Stimulated activated CD4-positive, alpha-beta T cell treated with anti-CD3 and anti-CD28 coated beads, Interleukin-15, amount 100 ng/mL, for 48 hours (primary cell): Measurements from ENCODE around the gene OPRM1.
"Not testable (repeated sequence)": the region's sequence is repeated elsewhere in the genome, so short reads cannot be mapped to it uniquely, and the experiment has no call there.

ENCODE experiments used
- DNase-seq, 2 donors: peaks; one replicate each; pipeline ENCODE4 v3.0.0-alpha.2; 2020; ENCODE audit warnings: low read depth in 2 of 2

OPRM1 gene

DNA sequence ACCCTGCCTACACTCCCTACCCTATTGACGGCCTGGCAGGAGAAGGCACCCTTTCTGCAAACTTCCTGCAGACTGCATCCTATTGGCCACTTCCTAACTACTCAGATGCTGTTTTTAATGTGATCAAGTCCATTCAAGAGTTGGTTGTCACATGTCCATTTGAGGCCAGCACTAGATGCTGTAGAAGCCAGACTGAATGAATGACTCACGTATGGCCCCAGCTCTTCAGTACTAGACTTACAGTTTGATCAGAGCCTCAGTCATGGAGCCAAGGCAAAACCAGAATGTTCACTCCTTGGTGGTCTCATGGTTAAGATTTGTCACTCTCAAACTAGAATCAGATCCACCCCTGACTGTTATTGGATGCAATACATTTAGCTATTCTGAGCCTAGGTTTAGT is 101.7 kb downstream of the OPRM1 start:
- DNase-seq: no peak

DNA sequence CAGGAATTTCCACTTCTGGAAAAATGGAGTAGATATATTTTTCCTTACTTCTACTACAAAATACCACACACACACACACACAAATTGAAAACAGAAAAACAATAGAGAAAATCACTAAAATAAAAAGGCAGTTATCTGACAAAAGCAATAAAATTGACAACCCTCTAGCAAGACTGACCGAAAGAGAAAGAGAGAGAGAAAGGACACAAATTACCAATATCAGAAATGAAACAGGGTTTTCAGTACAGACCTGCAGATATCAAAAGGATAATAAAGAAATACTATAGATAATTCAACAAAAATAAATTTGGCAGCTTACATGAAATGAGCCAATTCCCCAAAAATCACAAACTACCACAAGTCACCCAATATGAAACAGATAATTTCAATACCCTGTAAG is 104.7 kb downstream of the OPRM1 start:
- no peak for DNase-seq

DNA sequence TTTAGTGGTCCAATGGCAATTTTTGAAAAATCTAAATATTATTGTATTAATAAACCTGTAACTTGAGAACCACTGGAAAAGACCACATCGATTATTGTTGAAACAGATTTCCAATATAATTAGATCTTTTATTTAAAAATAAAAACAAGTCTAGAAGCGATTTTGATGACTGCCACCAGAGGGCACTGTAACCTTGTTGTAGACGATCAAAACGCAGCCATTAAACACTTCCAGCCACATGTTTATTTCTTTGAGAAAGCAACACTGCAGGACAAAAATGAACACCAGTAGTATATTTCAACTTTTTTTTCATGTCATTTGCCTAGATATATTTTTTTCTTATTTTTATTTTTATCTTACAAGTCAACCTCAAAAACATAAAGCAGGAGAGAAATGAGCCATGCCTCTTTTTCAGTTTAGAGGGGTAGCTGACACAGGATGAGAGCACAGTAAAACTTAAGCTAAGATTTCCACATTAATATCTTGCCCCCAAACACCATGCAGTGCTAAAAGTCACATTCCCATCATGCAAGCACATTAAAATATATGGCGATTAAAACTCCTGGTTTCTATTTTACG is 115.4 kb downstream of the OPRM1 start:
- DNase-seq: peak; percentile 41 to 47

DNA sequence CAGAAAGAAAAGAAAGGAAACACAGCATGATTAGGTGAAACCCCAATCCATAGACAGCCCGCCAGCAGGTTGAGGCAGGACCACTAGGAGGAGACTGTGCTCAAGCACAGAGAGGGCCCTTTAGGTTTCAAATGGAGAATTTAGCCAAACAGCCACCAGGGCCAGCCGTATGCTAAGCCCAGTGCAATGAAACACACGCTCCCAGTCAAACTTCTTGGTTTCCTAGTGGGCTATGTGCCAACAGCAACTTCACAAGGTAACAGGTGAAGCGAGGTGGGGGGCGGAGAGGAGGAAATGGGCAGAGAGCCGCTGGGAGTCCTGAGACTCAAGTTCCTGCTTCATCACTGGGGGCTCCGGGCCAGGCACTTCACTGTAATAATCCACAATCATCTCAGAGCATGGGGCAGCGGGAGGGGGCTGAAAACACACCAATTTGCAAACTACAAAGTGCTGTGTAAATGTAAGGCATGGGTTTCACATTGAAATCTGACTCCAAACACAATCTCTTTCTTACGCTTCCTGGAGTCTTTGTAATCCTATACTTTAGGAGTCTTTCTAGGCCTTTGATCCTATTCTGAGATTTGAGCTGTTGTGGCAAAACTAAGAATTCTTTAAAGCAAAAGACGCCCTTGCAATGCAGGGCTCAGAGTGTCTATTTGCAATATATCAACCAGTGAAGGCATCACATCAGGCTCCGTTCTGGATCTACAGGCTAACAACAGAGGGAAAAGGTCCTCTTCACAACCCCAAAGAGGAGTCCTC is 117.3 kb downstream of the OPRM1 start:
- DNase-seq: peak; percentile 48 to 57

DNA sequence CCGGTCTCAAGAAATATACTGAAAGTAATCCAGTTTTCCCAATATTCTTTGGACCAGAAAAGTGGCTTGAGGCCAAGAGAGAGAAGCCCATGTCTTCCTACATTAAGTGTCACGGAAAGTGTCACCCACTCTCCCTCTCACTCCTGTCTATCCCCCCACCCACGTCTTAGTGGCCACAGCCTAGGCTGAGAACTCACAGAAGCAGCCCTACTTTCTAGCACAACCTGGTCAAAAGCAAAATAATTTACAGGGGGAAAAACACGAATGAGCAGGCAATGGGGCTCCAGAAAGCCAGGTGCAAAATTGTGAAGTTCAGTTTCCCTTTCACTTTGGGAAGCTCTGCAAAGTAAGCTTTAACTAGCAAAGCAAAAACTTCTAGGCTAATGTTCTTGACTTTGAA is 118.0 kb downstream of the OPRM1 start:
- DNase-seq: no peak

DNA sequence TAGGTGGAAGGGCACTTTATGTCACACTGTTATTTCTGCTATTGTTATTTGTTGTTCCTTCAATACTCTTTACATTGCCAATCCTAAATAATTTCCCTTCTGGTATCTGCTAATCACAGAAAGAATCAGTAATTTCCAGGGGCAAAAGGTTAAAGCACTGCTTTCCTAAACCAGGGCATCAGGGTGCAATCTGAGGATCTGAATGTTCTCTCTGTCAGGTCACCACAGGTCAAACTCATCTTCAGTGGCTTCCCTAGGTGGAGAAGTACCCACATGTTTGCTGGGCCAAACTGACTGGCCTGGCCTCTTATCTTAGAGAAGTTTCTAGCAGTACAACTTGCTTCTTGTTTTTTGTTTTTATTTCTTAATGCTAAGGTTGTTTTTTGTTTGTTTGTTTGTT is 118.7 kb downstream of the OPRM1 start:
- DNase-seq: no peak

DNA sequence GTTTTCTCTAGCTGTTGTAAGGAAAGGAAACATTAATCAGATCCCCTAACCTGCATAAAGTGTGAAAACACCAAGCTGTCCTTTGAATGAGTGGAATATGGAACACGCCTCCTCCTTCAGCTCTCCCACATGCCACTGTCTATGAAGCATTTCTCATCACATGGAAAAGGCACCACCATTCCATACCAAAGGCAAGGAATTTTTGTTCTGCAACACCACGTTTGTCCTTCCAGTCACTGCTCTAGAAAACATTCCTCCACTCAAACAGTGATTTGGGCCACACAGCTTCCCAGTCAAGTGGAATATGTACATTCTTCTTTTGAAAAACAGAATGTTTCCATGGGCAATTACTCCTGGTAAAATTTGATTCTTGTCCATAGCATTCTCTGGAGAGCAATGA is 120.1 kb downstream of the OPRM1 start:
- DNase-seq: no peak

DNA sequence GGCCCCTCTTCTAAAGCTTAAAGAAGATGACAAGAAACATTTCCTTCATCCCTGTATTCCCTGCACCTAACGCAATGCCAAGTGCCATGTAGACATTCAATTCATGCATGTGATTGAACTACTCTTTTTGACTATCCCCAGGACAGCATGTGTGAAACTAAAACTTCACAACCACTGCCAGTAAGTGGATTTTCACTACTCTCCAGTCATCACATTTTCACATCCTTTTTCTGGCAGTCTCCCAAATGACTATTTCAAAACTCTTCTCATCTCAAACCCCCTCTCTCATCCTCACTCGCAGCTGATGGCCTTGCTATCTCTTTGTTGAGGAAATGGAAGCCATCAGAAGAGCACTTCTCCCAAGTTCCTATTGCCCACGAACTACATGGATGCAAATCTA is 122.6 kb downstream of the OPRM1 start:
- no peak for DNase-seq

DNA sequence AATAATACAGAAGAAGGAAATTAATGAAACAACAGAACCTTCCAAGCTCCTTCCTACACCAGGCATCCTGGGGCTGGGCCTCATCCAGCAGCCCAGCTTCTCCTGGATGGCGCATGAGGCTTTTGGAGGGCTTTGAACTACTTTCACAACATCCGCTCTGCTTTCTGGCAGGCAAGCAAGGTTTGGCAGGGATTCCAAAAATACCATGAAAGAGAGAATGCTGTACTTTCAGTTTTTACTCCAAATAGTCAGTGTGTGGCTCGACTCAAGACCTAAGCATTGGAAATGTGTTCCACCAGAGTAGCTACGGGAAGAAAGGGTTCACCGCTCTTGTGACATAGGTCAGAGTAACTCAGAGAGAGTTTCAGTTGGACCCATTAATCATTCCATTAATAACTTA is 125.4 kb downstream of the OPRM1 start:
- DNase-seq: no peak

DNA sequence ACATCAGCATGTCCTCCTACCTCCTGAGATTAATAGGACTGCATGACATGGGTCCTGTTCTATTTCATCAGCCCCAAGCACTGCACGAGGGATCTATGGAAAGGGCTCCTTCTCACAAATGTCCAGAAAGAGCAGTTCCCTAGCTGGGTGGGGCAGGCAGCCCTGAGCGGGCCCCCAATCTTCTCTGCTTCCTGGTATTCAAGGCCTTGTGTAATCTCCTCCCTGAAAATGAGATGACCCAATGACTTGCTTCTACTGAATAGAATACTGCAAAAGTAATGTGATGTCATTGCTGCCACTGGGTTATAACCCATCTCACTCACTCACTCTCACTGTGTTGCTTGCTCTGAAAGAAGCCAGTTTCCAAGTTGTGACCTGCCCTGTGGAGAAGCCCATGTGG is 126.4 kb downstream of the OPRM1 start:
- DNase-seq: no peak

DNA sequence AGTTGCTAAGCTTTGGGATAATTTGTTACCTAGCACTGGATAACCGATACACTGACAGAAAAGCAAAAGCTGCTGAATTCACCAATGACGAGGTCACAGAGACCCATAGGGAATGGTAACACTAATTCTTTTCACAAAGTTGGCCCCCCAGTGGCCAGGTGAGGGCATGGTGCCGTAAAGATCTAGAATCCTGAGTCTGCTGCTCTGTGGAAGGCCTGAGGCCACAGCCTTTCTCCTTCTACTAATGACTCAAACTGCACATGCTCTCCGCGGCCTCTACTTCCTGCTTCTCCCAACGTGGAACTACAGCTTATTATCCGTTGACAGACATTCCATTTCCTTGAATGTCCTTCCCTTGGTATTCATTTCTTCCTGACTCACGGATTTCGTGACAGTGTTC is 127.1 kb downstream of the OPRM1 start:
- no peak for DNase-seq

DNA sequence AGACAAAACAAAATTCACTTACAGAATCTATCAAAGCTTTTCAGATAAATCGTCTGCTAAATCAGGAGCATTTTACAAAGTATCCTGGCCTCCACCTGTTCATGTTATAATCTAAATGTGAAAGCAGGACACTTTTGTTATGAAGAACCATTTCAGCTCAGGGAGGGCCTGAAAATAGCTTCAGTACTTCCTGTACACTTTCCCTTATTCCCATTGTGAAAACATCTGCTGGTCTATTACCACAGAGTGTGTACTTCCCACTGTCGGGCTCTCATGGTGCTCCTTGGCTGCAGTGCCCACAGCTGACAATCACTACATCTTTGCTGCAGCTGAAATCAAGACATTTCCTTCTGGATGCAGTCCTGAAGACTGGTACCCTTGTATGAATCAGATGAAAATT is 128.1 kb downstream of the OPRM1 start:
- no peak for DNase-seq

DNA sequence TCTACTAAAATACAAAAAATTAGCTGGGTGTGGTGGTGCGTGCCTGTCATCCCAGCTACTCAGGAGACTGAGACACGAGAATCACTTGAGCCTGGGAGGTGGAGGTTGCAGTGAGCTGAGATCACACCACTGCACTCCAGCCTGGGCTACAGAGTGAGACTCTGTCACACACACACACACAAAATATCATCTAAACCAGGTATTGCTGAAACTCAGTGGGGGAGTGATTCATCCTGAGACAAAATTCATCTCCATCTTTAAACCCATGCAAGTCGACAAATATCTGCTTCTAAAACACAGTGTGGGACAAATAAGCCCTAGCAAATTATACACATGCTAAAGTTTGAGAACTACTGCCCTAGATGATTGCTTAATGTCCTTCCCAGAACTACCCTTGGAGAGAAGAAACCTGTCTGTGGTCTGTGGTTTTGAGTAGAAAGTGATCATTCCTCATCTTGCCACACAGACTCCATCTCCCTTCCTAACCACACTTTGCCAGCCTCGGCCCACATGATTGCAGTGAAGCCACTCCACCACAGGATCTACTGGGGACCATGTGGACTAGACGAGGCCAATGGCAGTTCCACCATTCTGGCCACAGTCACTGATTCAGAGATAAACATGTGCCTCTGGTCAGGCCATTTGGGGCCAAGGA is 130.3 kb downstream of the OPRM1 start:
- no peak for DNase-seq

DNA sequence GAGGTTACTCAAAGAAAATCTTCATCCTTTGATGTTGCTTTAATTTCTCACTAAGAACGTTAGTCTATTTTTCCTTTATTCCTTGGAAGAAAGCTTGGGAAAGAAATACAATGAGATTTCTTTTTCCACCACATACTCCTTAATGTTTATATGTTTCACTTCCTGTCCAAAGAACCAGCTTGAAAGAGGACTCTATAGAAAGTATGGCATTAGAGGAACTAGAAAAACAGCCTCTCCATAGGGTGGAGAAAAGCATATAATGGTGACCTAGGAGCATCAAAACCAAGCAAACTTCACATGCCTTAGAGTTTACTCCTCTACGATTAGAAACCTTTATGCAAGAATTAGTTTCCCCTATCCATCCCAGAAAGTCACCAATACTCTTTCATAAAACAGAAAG is 131.1 kb downstream of the OPRM1 start:
- DNase-seq: no peak

DNA sequence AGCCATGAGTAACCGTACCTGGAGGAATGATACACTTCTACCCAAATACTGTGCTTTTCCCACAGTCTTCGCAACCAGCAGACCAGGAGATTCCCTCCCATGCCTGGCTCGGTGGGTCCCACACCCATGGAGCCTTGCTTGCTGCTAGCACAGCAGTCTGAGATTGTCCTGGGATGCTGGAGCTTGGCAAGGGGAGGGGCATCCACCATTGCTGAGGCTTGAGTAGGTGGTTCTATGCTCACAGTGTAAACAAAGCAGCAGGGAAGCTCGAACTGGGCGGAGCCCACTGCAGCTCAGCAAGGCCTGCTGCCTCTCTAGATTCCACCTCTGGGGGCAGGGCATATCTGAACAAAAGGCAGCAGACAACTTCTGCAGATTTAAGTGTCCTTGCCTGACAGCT is 133.4 kb downstream of the OPRM1 start:
- DNase-seq: not testable (repeated sequence)

DNA sequence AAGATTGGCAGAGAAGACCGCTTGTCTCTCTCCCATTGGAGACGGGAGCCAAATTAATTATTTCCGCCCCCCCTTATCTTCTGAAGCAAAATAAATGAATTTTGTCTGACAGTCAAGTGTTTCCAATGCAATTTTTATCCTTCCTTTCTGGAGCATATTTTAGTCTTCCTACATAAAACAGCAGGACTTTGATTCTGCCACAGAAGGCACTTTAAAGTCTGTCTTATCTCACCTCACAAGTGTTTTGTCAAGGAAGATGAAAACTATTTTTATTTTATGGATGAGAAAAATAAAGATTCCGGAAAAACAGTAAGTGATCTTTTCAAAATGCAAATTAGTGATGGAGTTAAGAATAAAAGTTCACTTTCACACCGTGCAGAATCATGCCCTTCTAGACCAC is 140.4 kb downstream of the OPRM1 start:
- no peak for DNase-seq

DNA sequence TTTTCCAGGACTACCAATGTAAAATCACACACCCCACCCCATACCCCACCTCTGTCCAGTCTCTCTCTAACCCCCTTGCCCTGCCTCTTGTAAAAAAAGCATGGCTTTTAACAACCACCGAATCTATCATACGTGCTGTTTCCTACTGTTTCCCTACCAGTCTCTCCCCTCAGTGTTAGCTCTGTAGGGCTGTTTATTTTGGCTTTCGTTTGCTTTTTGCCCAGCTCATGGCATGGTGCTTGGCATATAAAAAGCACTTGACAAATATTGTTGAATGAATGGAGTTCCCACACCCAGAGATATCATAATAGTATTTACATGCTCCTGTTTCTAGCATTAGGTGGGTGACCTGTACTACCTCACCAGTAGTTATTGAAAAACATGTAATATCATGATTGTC is 148.2 kb downstream of the OPRM1 start:
- DNase-seq: no peak

DNA sequence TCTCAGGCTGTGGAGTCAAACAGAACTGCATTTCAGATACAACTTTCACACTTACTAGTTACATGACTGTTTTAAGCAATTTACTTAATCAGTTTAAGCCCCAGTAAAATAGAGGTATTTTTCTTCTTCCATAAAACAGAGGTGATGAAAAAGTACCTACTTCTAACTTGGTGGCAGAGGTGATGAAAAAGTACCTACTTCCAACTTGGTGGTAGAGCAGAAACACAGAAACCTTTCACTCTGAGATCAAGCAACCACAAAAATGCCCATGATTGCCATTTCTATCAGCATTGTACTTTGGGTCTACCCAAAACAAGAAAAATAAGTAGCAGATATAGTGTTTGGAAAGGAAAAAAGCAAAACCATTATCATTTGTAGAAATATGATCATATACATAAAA is 148.7 kb downstream of the OPRM1 start:
- no peak for DNase-seq

DNA sequence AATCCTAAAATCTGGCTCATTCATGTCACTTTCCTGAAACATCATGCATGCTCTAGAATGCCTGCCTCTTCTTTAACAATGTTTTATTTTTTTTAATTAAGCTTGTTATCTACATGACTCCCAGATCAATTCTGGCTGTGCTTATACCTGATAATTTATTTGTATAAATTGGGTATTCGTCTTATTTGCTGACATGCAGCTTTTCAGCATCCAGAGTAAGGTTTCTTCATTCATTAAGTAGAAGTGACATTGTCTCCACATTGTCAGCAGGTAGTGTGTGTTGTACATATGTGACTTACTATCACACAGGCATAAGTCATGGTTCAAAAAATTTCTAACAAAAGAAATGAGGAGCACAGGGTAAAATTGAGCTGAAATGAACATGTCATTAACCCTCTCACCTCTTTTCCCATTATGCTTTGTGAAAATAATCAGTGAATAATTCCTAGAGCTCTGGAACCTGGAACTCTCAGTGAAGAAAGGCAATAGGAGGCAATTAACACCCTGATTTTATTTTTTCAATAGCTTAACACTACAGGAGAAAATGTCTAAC is 157.4 kb downstream of the OPRM1 start:
- DNase-seq: no peak

DNA sequence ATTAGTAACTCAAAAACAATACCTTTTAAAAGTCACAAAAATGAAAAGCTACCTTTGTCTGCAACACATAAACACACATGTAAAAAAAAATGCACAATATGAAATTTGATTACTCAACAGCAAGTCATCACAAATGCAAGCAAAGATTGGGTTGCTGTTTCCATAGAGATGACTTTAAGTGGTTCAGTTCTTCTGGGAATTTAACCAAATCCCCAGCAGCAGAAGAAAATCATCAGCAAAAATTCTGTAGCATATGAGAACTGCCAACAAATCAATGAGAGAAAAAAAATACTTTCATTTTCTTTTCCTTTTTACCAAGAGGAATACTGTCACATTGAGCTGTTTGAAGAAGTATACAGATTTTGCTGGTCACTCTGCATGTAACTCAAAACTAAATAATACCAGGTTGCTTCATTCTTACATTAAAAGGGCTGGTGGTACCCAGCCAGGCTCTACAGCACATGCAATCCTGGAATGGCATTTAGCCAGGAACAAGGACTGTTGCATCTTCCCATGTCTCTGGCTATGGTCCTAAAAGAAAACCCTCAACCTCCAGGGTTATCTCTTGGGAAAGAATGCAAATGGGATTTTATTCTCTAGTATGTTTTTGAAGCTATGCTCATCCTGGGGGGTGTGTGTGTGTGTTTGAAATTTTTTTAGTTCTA is 158.3 kb downstream of the OPRM1 start:
- no peak for DNase-seq

DNA sequence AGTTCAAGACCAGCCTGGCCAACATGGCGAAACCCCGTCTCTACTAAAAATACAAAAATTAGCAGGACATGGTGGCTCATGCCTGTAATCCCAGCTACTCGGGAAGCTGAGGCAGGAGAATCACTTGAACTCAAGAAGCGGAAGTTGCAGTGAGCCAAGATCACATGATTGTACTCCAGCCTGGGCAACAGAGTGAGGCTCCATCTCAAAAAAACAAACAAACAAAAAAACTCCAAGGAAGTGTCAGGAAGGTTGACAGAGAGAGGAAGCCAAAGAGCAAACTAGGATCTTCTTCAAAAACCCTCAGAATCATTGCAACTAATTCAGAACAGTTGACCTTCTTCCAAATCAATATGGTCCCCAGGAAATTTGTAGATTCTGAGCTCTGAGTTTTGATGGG is 162.6 kb downstream of the OPRM1 start:
- DNase-seq: not testable (repeated sequence)

DNA sequence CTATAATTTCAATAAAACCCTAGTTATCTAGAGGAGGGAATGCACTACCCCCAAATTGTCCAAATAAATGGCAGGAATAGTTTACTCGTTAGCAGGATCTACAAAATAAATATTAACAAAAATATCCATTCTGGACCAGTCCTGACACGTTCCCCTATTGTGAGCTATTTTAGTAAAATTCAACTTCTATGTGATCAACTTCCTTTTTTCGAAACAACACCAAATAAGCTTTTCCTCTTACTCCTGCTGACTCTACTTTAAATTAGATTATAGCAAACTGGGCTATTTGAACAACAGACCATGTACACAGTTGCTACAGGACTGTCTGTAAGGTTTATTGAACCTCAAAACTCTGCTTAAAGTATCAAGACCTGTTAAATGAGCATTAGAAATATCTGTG is 163.3 kb downstream of the OPRM1 start:
- no peak for DNase-seq

DNA sequence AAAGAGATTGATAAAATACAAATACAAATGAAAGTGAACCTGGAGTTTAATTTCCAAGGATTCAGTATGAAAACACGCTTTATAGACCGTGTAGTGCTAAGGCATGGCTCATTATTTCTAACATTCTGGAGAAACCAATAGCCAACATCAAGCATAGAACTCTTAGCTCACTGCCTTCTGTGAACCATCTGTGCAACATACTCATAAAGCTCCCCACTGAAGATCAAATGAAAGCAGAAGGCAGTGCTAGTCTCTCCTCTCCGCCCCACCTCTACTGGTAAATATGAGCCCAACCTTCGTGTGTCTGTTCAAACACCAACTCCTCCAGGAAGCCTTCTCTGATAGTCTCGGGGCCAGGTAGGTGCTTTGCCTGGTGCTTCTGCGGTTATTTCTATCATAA is 163.9 kb downstream of the OPRM1 start:
- DNase-seq: no peak
